Type B pancreatic cell (in vitro differentiated cells): ENCODE measurements around the gene SMYD3. TPM values are rescaled to one million over a fixed set of nuclear protein-coding genes. Genes with fewer than 3 reads are reported as not detected.

Source experiments
- DNase-seq: peaks from one replicate; pipeline ENCODE4 v3.0.0; 2021; ENCODE audit warnings: mixed read lengths; ENCODE audit not compliant: unreplicated experiment; ENCODE audit errors: extremely low spot score
- H3K27ac Mint-ChIP-seq: 2 replicates; pipeline ENCODE4 v1.8.0; 2021; ENCODE audit warnings: mild to moderate bottlenecking, mixed read lengths
- H3K27me3 Mint-ChIP-seq: 2 replicates; pipeline ENCODE4 v1.8.0; 2021; ENCODE audit warnings: mixed read lengths
- H3K36me3 Mint-ChIP-seq: 2 replicates; pipeline ENCODE4 v1.8.0; 2021; ENCODE audit warnings: mixed read lengths
- H3K4me1 Mint-ChIP-seq: one replicate; pipeline ENCODE4 v1.8.0; 2021; ENCODE audit warnings: mixed read lengths; ENCODE audit not compliant: unreplicated experiment
- H3K4me3 Mint-ChIP-seq: 2 replicates; pipeline ENCODE4 v1.8.0; 2021; ENCODE audit warnings: mild to moderate bottlenecking, mixed read lengths
- H3K9me3 Mint-ChIP-seq: 2 replicates; pipeline ENCODE4 v1.8.0; 2021; ENCODE audit warnings: mixed read lengths
- CTCF ChIP-seq: fragments of 200-600 bp; sonication (generic); conservative IDR thresholded peaks from 2 replicates; pipeline ENCODE4 v1.5.0; 2021; ENCODE audit warnings: antibody characterized with exemption, mild to moderate bottlenecking
- total RNA-seq: library from RNA; stranded (reverse); gene quantifications from 2 replicates; pipeline ENCODE4 v1.2.1, GENCODE V29; 2021; ENCODE audit warnings: low replicate concordance

The SMYD3 gene
- total RNA-seq, 1 donor from 2014 or later: 19.4 TPM

GRCh38 chr1:245901037-245901436, 606.0 kb downstream of the SMYD3 start:
- no peak for DNase-seq
- Mint-ChIP-seq H3K4me1 (peaks cover 5% of the 10 kb centered on the region), H3K27ac (no peak overlapping the region), H3K9me3 (no peaks in the 10 kb centered on the region), H3K4me3 (no peak overlapping the region), H3K27me3 (no peaks in the 10 kb centered on the region), H3K36me3 (no peaks in the 10 kb centered on the region)
- TF ChIP-seq CTCF: no peak

GRCh38 chr1:245898581-245898980, 608.5 kb downstream of the SMYD3 start:
- no peak for TF ChIP-seq CTCF
- H3K4me1 Mint-ChIP-seq: peaks cover 18% of the 10 kb centered on the region
- no peaks in the 10 kb centered on the region for H3K36me3 Mint-ChIP-seq
- H3K27ac Mint-ChIP-seq: no peak overlapping the region
- peaks cover 3% of the 10 kb centered on the region for H3K9me3 Mint-ChIP-seq
- no peak for DNase-seq
- no peaks in the 10 kb centered on the region for H3K27me3 Mint-ChIP-seq
- no peak overlapping the region for H3K4me3 Mint-ChIP-seq

GRCh38 chr1:245896258-245896657, 610.8 kb downstream of the SMYD3 start:
- TF ChIP-seq CTCF: no peak
- peaks cover 18% of the 10 kb centered on the region for H3K4me1 Mint-ChIP-seq
- peaks cover 4% of the 10 kb centered on the region for H3K9me3 Mint-ChIP-seq
- no peaks in the 10 kb centered on the region for H3K36me3 Mint-ChIP-seq
- H3K27me3 Mint-ChIP-seq: no peaks in the 10 kb centered on the region
- no peak overlapping the region for H3K27ac Mint-ChIP-seq
- no peak for DNase-seq
- H3K4me3 Mint-ChIP-seq: no peak overlapping the region

GRCh38 chr1:245895455-245895959, 611.6 kb downstream of the SMYD3 start:
- no peak overlapping the region for H3K27ac Mint-ChIP-seq
- DNase-seq: no peak
- peaks cover 4% of the 10 kb centered on the region for H3K36me3 Mint-ChIP-seq
- H3K9me3 Mint-ChIP-seq: peaks cover 4% of the 10 kb centered on the region
- H3K4me1 Mint-ChIP-seq: peaks cover 18% of the 10 kb centered on the region
- no peaks in the 10 kb centered on the region for H3K27me3 Mint-ChIP-seq
- no peak for TF ChIP-seq CTCF
- H3K4me3 Mint-ChIP-seq: no peak overlapping the region

GRCh38 chr1:245894843-245895242, 612.2 kb downstream of the SMYD3 start:
- Mint-ChIP-seq H3K27ac (no peak overlapping the region), H3K36me3 (peaks cover 10% of the 10 kb centered on the region), H3K4me3 (no peak overlapping the region), H3K9me3 (peaks cover 4% of the 10 kb centered on the region), H3K27me3 (no peaks in the 10 kb centered on the region), H3K4me1 (peaks cover 18% of the 10 kb centered on the region)
- no peak for DNase-seq
- TF ChIP-seq CTCF: no peak

- Mint-ChIP-seq H3K27me3 (no peaks in the 10 kb centered on the region), H3K4me1 (peaks cover 18% of the 10 kb centered on the region), H3K9me3 (peaks cover 4% of the 10 kb centered on the region), H3K4me3 (no peak overlapping the region), H3K36me3 (peaks cover 14% of the 10 kb centered on the region), H3K27ac (no peak overlapping the region)
- no peak for DNase-seq
- no peak for TF ChIP-seq CTCF
Measured at GRCh38 chr1:245893025-245893424, 614.1 kb downstream of the SMYD3 start.
